Transverse colon (tissue), 3 donors: ENCODE data around the gene ZNF462.

Source experiments
- POLR2A ChIP-seq: fragments of 450-650 bp; IDR thresholded peaks from one replicate; pipeline ENCODE4 v1.6.1; 2016; ENCODE audit warnings: antibody characterized with exemption, mild to moderate bottlenecking, moderate library complexity
- TF ChIP-seq, protein P1 (sequence below), 5 experiments: fragments of 200-600 bp in 3 of 5; fragments of 450-650 bp in 2 of 5; sonication (generic) in 3 of 5; IDR thresholded peaks; 1 replicate in 2 of 5; 2 replicates in 3 of 5; pipeline ENCODE4 v1.5.1; 2016 to 2017; ENCODE audit warnings: antibody characterized with exemption in 5 of 5, inconsistent platforms in 3 of 5, mild to moderate bottlenecking in 2 of 5, moderate library complexity in 1 of 5

DNA sequence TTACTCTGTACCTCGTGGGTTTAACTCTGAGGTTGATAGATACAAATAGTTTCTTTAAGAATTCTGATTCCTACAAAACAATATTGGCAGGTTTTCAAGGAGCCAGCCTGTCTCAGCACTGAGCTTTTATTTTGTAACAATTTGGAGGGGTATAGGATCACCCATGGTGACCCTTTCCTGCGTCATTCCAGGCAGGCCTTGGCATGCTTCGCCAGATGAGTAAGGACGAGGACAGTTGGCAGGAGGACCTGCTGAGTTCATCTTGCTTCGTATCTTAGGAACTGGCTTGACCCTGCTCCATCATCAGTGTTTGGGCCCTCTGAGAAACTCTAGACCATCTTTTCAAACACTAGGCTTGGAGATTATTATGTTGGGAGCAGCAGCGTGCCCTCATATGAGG lies 17.9 kb downstream of the ZNF462 start:
- TF ChIP-seq POLR2A = no peak
- TF ChIP-seq, protein P1, sequence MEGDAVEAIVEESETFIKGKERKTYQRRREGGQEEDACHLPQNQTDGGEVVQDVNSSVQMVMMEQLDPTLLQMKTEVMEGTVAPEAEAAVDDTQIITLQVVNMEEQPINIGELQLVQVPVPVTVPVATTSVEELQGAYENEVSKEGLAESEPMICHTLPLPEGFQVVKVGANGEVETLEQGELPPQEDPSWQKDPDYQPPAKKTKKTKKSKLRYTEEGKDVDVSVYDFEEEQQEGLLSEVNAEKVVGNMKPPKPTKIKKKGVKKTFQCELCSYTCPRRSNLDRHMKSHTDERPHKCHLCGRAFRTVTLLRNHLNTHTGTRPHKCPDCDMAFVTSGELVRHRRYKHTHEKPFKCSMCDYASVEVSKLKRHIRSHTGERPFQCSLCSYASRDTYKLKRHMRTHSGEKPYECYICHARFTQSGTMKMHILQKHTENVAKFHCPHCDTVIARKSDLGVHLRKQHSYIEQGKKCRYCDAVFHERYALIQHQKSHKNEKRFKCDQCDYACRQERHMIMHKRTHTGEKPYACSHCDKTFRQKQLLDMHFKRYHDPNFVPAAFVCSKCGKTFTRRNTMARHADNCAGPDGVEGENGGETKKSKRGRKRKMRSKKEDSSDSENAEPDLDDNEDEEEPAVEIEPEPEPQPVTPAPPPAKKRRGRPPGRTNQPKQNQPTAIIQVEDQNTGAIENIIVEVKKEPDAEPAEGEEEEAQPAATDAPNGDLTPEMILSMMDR (IDR thresholded peaks at IDR 0.05) = no peak
